ENCODE results near the gene PSMB3. TPM values are rescaled to one million over a fixed set of nuclear protein-coding genes. Genes with fewer than 3 reads are reported as not detected.

The PSMB3 gene
- total and polyA plus RNA-seq, 11 donors: 145 to 305 (median 199) TPM

DNA sequence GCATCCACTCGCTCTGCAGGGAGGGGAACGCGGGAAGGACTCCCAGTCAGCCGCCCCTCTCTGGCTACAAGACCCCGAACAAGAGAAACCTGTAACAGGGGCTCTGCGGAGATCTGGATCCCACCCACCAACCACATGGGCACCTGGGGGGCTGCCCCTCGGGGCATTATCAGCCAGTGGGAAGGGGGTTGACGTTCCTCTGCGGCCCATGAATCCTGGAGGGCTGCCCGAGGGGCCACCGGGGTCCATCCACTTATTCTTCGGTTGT, 2.6 kb upstream of the PSMB3 start:
- intact Hi-C loops (cut with DNase I): loop anchor here in 3 of 10 donors (5.0 kb wide), 4 partner anchors 47 to 402 kb away; partner anchors contain the start of genes PIP4K2B (in 2 of the 3), LASP1 (in 1 of the 3), PLXDC1 (in 1 of the 3) and RPL23 (in 1 of the 3)
- H3K36me3 ChIP-seq: peaks cover 0 to 15% (median 8%) of the 10 kb centered on the region in 9 donors
- TF ChIP-seq CTCF (IDR thresholded peaks at IDR 0.05) (no peak), POLR2A (IDR thresholded peaks at IDR 0.05) (no peak)
- WGBS, 4 donors: 4 to 10% (median 7%) methylated on average over 8 to 12 of the region's 12 CpGs
- ATAC-seq (no peak), DNase-seq (no peak)
- peaks cover 0 to 27% (median 0%) of the 10 kb centered on the region in 9 donors for H3K27me3 ChIP-seq
- H3K4me3 ChIP-seq: peak overlapping the region in 11 of 12 donors; percentile 64 to 98 (median 93)
- H3K9me3 ChIP-seq: no peaks in the 10 kb centered on the region
- peaks cover 0 to 82% (median 53%) of the 10 kb centered on the region in 12 donors for H3K4me1 ChIP-seq
- peak overlapping the region; percentile 87 to 99 (median 96) for H3K27ac ChIP-seq

GRCh38 chr17:38750312-38751121, 2.0 kb upstream of the PSMB3 start:
- Histone ChIP-seq H3K4me3 (peak overlapping the region in 11 of 12 donors; percentile 64 to 99 (median 93)), H3K27me3 (peaks cover 0 to 27% (median 0%) of the 10 kb centered on the region in 9 donors), H3K9me3 (no peaks in the 10 kb centered on the region), H3K27ac (peak overlapping the region; percentile 87 to 99 (median 96)), H3K4me1 (peaks cover 0 to 77% (median 52%) of the 10 kb centered on the region in 12 donors), H3K36me3 (peaks cover 0 to 18% (median 13%) of the 10 kb centered on the region in 9 donors)
- DNase-seq: peak in 2 of 5 donors; percentile 22 to 52
- WGBS, 4 donors: 27 to 40% (median 35%) methylated on average over 28 of the region's 28 CpGs
- no peak for TF ChIP-seq CTCF (IDR thresholded peaks at IDR 0.05)
- TF ChIP-seq POLR2A (IDR thresholded peaks at IDR 0.05): no peak
- ATAC-seq: no peak
- intact Hi-C loops (cut with DNase I): loop anchor here in 3 of 10 donors (5.0 kb wide), 4 partner anchors 47 to 402 kb away; partner anchors contain the start of genes PIP4K2B (in 2 of the 3), LASP1 (in 1 of the 3), PLXDC1 (in 1 of the 3) and RPL23 (in 1 of the 3)

DNA sequence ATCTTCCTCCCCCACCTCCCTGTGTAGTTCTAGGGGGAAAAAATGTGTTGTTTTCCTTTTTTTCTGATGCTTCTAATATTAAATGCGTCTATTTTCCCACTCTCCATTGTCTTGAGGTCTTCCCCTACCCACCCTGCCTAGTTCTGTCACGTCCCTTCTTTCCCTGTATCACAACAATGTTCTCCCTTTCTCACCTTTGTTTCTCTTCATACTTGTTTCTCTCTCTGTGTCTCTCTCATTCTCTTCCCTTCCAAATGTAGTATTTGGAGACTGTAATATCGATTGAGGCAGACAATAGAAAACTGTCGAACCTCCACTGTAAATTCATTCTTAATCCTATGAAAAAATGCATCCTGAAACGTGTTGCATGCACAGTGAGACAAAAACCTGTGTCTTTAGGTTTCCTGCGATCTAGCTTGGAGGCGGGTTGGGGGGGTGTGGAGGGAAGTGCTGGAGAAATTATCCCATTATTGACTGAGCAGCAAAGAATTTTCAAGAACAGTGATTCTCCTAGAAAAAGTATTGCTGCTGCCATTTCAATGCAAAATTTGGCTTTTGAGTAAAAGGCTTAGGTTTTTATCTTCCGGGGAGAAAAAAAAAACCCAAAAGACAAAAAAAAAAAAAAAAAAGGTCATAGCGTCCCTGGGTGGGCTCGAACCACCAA, 1.3 kb upstream of the PSMB3 start:
- Histone ChIP-seq H3K4me3 (peak overlapping the region in 10 of 12 donors; percentile 36 to 99 (median 94)), H3K4me1 (peaks cover 0 to 73% (median 47%) of the 10 kb centered on the region in 12 donors), H3K9me3 (no peaks in the 10 kb centered on the region), H3K27ac (peak overlapping the region; percentile 27 to 99 (median 96)), H3K27me3 (peaks cover 0 to 27% (median 0%) of the 10 kb centered on the region in 9 donors), H3K36me3 (peaks cover 0 to 26% (median 20%) of the 10 kb centered on the region in 9 donors)
- 5 to 7% (median 6%) methylated on average over 10 of the region's 10 CpGs for WGBS, 4 donors
- DNase-seq (no peak), ATAC-seq (no peak)
- TF ChIP-seq CTCF (IDR thresholded peaks at IDR 0.05) (no peak), POLR2A (IDR thresholded peaks at IDR 0.05) (no peak)
- intact Hi-C loops (cut with DNase I): loop anchor here in 3 of 10 donors (5.0 kb wide), 4 partner anchors 46 to 401 kb away; partner anchors contain the start of genes PIP4K2B (in 2 of the 3), LASP1 (in 1 of the 3), PLXDC1 (in 1 of the 3) and RPL23 (in 1 of the 3)
